HepG2 (cell line): ENCODE results near the gene P2RY2. TPM values are rescaled to one million over a fixed set of nuclear protein-coding genes. Genes with fewer than 3 reads are reported as not detected.

Experiments used
- ATAC-seq: fragments of 200-7000 bp; cut with Tn5 transposase; 3 replicates; pipeline ENCODE4 v1.9.1; 2020; ENCODE audit warnings: mild to moderate bottlenecking, moderate library complexity
- BruUV-seq: library from RNA; stranded (reverse); fragments of 400-500 nt; replicated peaks from 2 replicates; lab custom pipeline; 2021; lab: Mats Ljungman, UMichigan
- CTCF ChIA-PET: fragments of 300-600 bp; formaldehyde crosslinking; extraction: SDS; loops from one replicate; lab custom pipeline; 2021; ENCODE audit warnings: low total read pairs, inconsistent platforms, low intra/inter-chr PET ratio; lab: Yijun Ruan, JAX
- POLR2A ChIA-PET: fragments of 350-600 bp; sonication (Branson Sonifier 250); formaldehyde crosslinking; loops from one replicate; lab custom pipeline; 2020; ENCODE audit warnings: antibody characterized with exemption, inconsistent platforms; lab: Yijun Ruan, JAX
- DNase-seq: peaks from one replicate; pipeline ENCODE4 v3.0.0-alpha.2; 2015; ENCODE audit warnings: low spot score
- FAIRE-seq: peaks from 3 replicates; lab custom pipeline; 2011; peaks lifted over from hg19 to GRCh38; lab: Jason Lieb, UNC
- H2AFZ ChIP-seq: one replicate; pipeline ENCODE4 v1.6.1; 2011; ENCODE audit warnings: low read length, inconsistent platforms
- H3K27ac ChIP-seq: fragments of 300-600 bp; 3 replicates; pipeline ENCODE4 v1.8.0; 2011; ENCODE audit warnings: mixed run types, mild to moderate bottlenecking, mixed read lengths, low read length, inconsistent platforms; ENCODE audit not compliant: insufficient read depth; ENCODE audit errors: extremely low read length
- H3K27me3 ChIP-seq, 2 experiments: fragments of 200-600 bp in 1 of 2; 2 replicates in 1 of 2; 3 replicates in 1 of 2; pipeline versions ENCODE4 v1.6.0 to v1.8.0; 2011; ENCODE audit warnings: low read length in 2 of 2, mild to moderate bottlenecking in 2 of 2, moderate library complexity in 2 of 2, inconsistent platforms in 1 of 2; ENCODE audit not compliant: insufficient read depth in 2 of 2, control insufficient read depth in 1 of 2
- H3K36me3 ChIP-seq, 2 experiments: fragments of 200-600 bp in 1 of 2; replicated peaks in 1 of 2; 2 replicates in 1 of 2; 3 replicates in 1 of 2; pipeline versions ENCODE4 v1.5.1 to v1.8.0; 2011; ENCODE audit warnings: low read length in 2 of 2, inconsistent platforms in 1 of 2; ENCODE audit not compliant: insufficient read depth in 2 of 2, control insufficient read depth in 1 of 2
- H3K4me1 ChIP-seq: 2 replicates; pipeline ENCODE4 v1.5.1; 2012; ENCODE audit warnings: low read length, inconsistent platforms; ENCODE audit not compliant: insufficient read depth
- H3K4me2 ChIP-seq: 2 replicates; pipeline ENCODE4 v1.6.0; 2011; ENCODE audit warnings: low read depth, low read length, inconsistent platforms
- H3K4me3 ChIP-seq, 3 experiments: fragments of 200-600 bp in 1 of 3; sonication (generic), shearing (Covaris generic) in 1 of 3; replicated peaks in 1 of 3; 2 replicates each; pipeline ENCODE4 v1.5.1; 2011 to 2016; ENCODE audit warnings: low read length in 3 of 3, inconsistent platforms in 2 of 3, low read depth in 2 of 3, mild to moderate bottlenecking in 2 of 3, control low read depth in 1 of 3, mixed read lengths in 1 of 3; ENCODE audit not compliant: insufficient read depth in 1 of 3
- H3K79me2 ChIP-seq: one replicate; pipeline ENCODE4 v1.6.1; 2011; ENCODE audit warnings: low read length, inconsistent platforms; ENCODE audit not compliant: insufficient read depth
- H3K9ac ChIP-seq: 2 replicates; pipeline ENCODE4 v1.6.0; 2011; ENCODE audit warnings: mild to moderate bottlenecking, low read depth, low read length, inconsistent platforms; ENCODE audit not compliant: insufficient read depth
- H3K9me3 ChIP-seq: 2 replicates; pipeline ENCODE4 v1.5.1; 2012; ENCODE audit warnings: mild to moderate bottlenecking, low read length
- H4K20me1 ChIP-seq: 2 replicates; pipeline ENCODE4 v1.6.0; 2011; ENCODE audit warnings: inconsistent platforms, mild to moderate bottlenecking, low read length, moderate library complexity; ENCODE audit not compliant: insufficient read depth
- ADNP ChIP-seq: sonication (generic); formaldehyde crosslinking; IDR thresholded peaks from 2 replicates; pipeline ENCODE4 v1.4.0; 2020; ENCODE audit warnings: missing genetic modification reagents
- ARNTL ChIP-seq: sonication (generic); formaldehyde crosslinking; IDR thresholded peaks from 2 replicates; pipeline ENCODE4 v1.4.0; 2020; ENCODE audit warnings: mild to moderate bottlenecking, missing genetic modification reagents
- ATF7 ChIP-seq, 2 experiments: fragments of 450-650 bp in 1 of 2; sonication (generic) in 1 of 2; formaldehyde crosslinking in 1 of 2; IDR thresholded peaks; 2 replicates each; pipeline versions ENCODE4 v1.4.0 to v1.6.1; 2016 to 2020; ENCODE audit warnings: antibody characterized with exemption in 1 of 2, mild to moderate bottlenecking in 1 of 2, missing genetic modification reagents in 1 of 2
- HOXA9 ChIP-seq: sonication (generic); formaldehyde crosslinking; IDR thresholded peaks from 2 replicates; pipeline ENCODE4 v1.8.1; 2022; ENCODE audit warnings: missing genetic modification reagents, mild to moderate bottlenecking, moderate library complexity, borderline replicate concordance
- SATB2 ChIP-seq: sonication (generic); formaldehyde crosslinking; IDR thresholded peaks from 2 replicates; pipeline ENCODE4 v1.5.0; 2020; ENCODE audit warnings: missing genetic modification reagents
- SETDB1 ChIP-seq: sonication (generic); formaldehyde crosslinking; IDR thresholded peaks from 2 replicates; pipeline ENCODE4 v1.5.1; 2020; ENCODE audit warnings: missing genetic modification reagents, mild to moderate bottlenecking, borderline replicate concordance
- SMAD3 ChIP-seq: sonication (generic); formaldehyde crosslinking; IDR thresholded peaks from 2 replicates; pipeline ENCODE4 v1.4.0; 2020; ENCODE audit warnings: missing genetic modification reagents
- SOX13 ChIP-seq, 3 experiments: fragments of 450-650 bp in 1 of 3; sonication (generic) in 1 of 3; formaldehyde crosslinking in 1 of 3; IDR thresholded peaks in 2 of 3; conservative IDR thresholded peaks in 1 of 3; 2 replicates each; pipeline versions ENCODE4 v1.5.0 to v1.6.1; 2016 to 2020; ENCODE audit warnings: antibody characterized with exemption in 1 of 3, mild to moderate bottlenecking in 1 of 3, missing compliant biosample characterization in 1 of 3, missing genetic modification reagents in 1 of 3, moderate library complexity in 1 of 3
- SP140L ChIP-seq: sonication (generic); formaldehyde crosslinking; IDR thresholded peaks from 2 replicates; pipeline ENCODE4 v1.4.0; 2020; ENCODE audit warnings: missing genetic modification reagents, borderline replicate concordance
- ZNF292 ChIP-seq: sonication (generic); formaldehyde crosslinking; IDR thresholded peaks from 2 replicates; pipeline ENCODE4 v1.8.1; 2022; ENCODE audit warnings: mild to moderate bottlenecking, low read depth, missing genetic modification reagents, borderline replicate concordance
- ZNF549 ChIP-seq: sonication (generic); formaldehyde crosslinking; IDR thresholded peaks from 2 replicates; pipeline ENCODE4 v1.5.0; 2020; ENCODE audit warnings: missing genetic modification reagents
- ZNF782 ChIP-seq: sonication (generic); formaldehyde crosslinking; IDR thresholded peaks from 2 replicates; pipeline ENCODE4 v1.4.0; 2020; ENCODE audit warnings: missing genetic modification reagents, mild to moderate bottlenecking, borderline replicate concordance
- WGBS: methylation state at CpG from one replicate; pipeline ENCODE4 v1.1.6; 2017; ENCODE audit warnings: low lambda C conversion rate; 5-methylcytosine and 5-hydroxymethylcytosine counted together
- in situ Hi-C: cut with HindIII; loops from 2 replicates; pipeline ENCODE4 v1.10.0; 2017; ENCODE audit warnings: low pct_unique_long_range_greater_than_20kb; ENCODE audit not compliant: extremely low pct_ligation_motif_present
- intact Hi-C: fragments of 100-400 bp; cut with micrococcal nuclease; formaldehyde crosslinking; loops from one replicate; pipeline ENCODE4 v1.10.0; 2022; ENCODE audit not compliant: unreplicated experiment
- polyA plus RNA-seq, 8 experiments: library from polyadenylated mRNA; depleted of rRNA in 3 of 8; stranded (reverse) in 7 of 8; unstranded in 1 of 8; fragments of >200 nt; fragmentation: Illumina TruSeq in 4 of 8; extraction: Trizol in 4 of 8; gene quantifications; 2 replicates each; pipeline versions ENCODE4 v1.2.1 to v1.2.3, GENCODE V29; 2011 to 2016; ENCODE audit warnings: low read depth in 4 of 8, missing spikeins in 1 of 8, mixed read lengths in 1 of 8; ENCODE audit not compliant: insufficient read depth in 1 of 8
- total RNA-seq, 5 experiments: library from RNA; depleted of rRNA; stranded (reverse); fragments of >200 nt; fragmentation: Illumina TruSeq; extraction: Trizol; gene quantifications; 2 replicates each; pipeline ENCODE4 v1.2.3, GENCODE V29; 2016; ENCODE audit warnings: low read depth in 1 of 5
- TF ChIP-seq, protein P1 (sequence below): sonication (generic); formaldehyde crosslinking; IDR thresholded peaks from 2 replicates; pipeline ENCODE4 v1.4.0; 2020; ENCODE audit warnings: missing genetic modification reagents

Gene P2RY2
- total and polyA plus RNA-seq, 2 of the 13 experiments (the other 11 are each of a cell fraction or from before 2014, with no cell fraction given), result 0.95 to 3.1 TPM

DNA sequence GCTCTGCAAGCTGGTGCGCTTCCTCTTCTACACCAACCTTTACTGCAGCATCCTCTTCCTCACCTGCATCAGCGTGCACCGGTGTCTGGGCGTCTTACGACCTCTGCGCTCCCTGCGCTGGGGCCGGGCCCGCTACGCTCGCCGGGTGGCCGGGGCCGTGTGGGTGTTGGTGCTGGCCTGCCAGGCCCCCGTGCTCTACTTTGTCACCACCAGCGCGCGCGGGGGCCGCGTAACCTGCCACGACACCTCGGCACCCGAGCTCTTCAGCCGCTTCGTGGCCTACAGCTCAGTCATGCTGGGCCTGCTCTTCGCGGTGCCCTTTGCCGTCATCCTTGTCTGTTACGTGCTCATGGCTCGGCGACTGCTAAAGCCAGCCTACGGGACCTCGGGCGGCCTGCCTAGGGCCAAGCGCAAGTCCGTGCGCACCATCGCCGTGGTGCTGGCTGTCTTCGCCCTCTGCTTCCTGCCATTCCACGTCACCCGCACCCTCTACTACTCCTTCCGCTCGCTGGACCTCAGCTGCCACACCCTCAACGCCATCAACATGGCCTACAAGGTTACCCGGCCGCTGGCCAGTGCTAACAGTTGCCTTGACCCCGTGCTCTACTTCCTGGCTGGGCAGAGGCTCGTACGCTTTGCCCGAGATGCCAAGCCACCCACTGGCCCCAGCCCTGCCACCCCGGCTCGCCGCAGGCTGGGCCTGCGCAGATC is 16.5 kb downstream of the P2RY2 start:
- no peaks in the 10 kb centered on the region for H3K9me3 ChIP-seq
- in situ Hi-C loops, result loop anchor here (5.0 kb wide), 1 partner anchor 47 kb away; no protein-coding TSS in a partner anchor
- FAIRE-seq (no peak), DNase-seq (no peak), ATAC-seq (no peak)
- ChIA-PET CTCF (no interaction called here), POLR2A (no interaction called here)
- H4K20me1 ChIP-seq, result no peaks in the 10 kb centered on the region
- H3K27me3 ChIP-seq, result peaks cover 0 to 4% of the 10 kb centered on the region in 2 experiments; a peak in 1 of 5 replicates
- H3K79me2 ChIP-seq, result no peaks in the 10 kb centered on the region
- H3K4me1 ChIP-seq, result peaks cover 45% of the 10 kb centered on the region
- WGBS, result 90% methylated on average over 55 of the region's 56 CpGs
- intact Hi-C loops, result no loop called here
- BruUV-seq, result no TSS peak
- H3K4me3 ChIP-seq, result no peak overlapping the region
- no peaks in the 10 kb centered on the region for H3K36me3 ChIP-seq
- TF ChIP-seq, protein P1, sequence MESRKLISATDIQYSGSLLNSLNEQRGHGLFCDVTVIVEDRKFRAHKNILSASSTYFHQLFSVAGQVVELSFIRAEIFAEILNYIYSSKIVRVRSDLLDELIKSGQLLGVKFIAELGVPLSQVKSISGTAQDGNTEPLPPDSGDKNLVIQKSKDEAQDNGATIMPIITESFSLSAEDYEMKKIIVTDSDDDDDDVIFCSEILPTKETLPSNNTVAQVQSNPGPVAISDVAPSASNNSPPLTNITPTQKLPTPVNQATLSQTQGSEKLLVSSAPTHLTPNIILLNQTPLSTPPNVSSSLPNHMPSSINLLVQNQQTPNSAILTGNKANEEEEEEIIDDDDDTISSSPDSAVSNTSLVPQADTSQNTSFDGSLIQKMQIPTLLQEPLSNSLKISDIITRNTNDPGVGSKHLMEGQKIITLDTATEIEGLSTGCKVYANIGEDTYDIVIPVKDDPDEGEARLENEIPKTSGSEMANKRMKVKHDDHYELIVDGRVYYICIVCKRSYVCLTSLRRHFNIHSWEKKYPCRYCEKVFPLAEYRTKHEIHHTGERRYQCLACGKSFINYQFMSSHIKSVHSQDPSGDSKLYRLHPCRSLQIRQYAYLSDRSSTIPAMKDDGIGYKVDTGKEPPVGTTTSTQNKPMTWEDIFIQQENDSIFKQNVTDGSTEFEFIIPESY, result no peak
- TF ChIP-seq SETDB1, result no peak
- no peak for TF ChIP-seq ATF7 (IDR thresholded peaks at IDR 0.05)
- no peak for TF ChIP-seq ATF7 (CRISPR knock-in tag; IDR thresholded peaks at IDR 0.05)
- TF ChIP-seq ARNTL (CRISPR knock-in tag), result no peak
- TF ChIP-seq SP140L (CRISPR knock-in tag), result no peak
- no peak for TF ChIP-seq ADNP (CRISPR knock-in tag)
- no peak for TF ChIP-seq ZNF549
- TF ChIP-seq SATB2, result no peak
- no peak for TF ChIP-seq SMAD3
- no peak for TF ChIP-seq SOX13 (IDR thresholded peaks at IDR 0.05)
- no peak for TF ChIP-seq SOX13 (CRISPR knock-in tag; conservative IDR thresholded peaks at IDR 0.05 in 1 of 2, IDR thresholded peaks at IDR 0.05 in 1 of 2)
- TF ChIP-seq ZNF292 (CRISPR knock-in tag), result no peak
- TF ChIP-seq HOXA9 (CRISPR knock-in tag), result no peak
- TF ChIP-seq ZNF782, result no peak
- no peak overlapping the region for H3K4me2 ChIP-seq
- H3K27ac ChIP-seq, result no peak overlapping the region
- H3K9ac ChIP-seq, result no peak overlapping the region
- H2AFZ ChIP-seq, result no peak overlapping the region
